IPS-18c (cell line): Measurements from ENCODE around the gene RUVBL2.
A peak's percentile ranks its signal among the peaks of the same experiment; 100 is the strongest.

Source experiments
- H3K4me3 ChIP-seq: 2 replicates; pipeline ENCODE4 v1.7.0; 2013; ENCODE audit warnings: low read depth, mild to moderate bottlenecking, low read length, moderate library complexity; ENCODE audit not compliant: insufficient read depth
- H3K9me3 ChIP-seq: one replicate; pipeline ENCODE4 v1.6.1; 2013; ENCODE audit warnings: mild to moderate bottlenecking, low read length, moderate library complexity; ENCODE audit not compliant: control insufficient read depth, insufficient read depth

The RUVBL2 gene

DNA sequence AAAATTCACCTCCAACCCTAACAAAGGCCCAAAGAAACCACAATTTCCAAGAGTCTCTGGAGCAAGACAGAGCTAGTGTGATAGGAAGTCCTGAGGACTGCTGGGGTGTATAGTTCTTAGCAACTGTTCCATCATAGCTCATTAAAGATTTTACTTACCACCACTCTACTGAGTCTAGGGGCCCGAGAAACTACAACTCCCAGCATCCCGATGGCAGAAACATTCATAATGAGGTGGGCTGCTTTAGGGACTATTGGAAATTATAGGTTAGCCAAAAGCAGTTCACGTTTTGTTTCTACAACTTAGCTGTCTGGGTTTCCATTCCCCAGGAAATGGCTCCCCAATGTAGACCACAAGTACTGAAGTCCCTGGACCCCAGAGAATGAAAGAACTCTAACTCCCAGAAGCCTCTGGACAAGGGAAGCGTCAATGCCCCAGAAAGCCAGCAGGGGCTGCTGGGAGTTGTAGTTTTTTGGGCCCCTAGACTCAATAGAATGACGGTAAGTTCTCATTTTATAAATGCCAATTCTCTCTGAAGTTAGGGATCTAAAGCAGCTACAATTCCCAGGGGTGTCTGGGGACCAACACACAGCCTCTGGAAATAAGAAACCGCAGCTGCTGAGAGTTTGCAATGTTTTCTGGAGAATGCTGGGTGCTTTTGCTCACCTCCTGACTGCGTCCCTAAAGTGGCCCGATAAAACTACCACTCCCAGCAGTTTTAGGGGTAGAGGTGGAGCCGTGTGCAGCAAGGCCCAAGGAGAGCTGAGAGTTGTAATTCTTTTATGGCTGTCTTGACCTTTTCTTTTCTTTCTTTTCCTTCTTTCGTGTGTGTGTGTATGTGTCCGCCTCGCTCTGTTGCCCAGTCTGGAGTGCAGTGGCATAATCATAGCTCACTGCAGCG, 17.5 kb upstream of the RUVBL2 start:
- H3K4me3 ChIP-seq: no peak overlapping the region
- no peaks in the 10 kb centered on the region for H3K9me3 ChIP-seq

DNA sequence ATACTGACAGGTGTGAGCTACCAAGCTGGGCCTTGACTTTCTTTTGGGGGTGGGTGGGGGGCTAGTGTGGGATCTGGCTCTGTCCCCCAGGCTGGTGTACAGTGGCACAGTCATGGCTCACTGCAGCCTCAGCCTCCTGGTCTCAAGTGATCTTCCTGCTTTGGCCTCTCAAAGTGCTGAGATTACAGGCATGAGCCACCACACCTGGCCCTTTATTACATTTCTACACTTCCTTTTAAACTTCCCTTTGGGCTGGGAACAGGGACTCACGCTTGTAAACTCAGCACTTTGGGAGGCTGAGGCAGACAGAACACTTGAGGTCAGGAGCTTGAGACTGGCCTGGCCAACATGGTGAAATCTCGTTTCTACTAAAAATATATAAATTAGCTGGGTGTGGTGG, 16.6 kb upstream of the RUVBL2 start:
- Histone ChIP-seq H3K9me3 (no peaks in the 10 kb centered on the region), H3K4me3 (no peak overlapping the region)

DNA sequence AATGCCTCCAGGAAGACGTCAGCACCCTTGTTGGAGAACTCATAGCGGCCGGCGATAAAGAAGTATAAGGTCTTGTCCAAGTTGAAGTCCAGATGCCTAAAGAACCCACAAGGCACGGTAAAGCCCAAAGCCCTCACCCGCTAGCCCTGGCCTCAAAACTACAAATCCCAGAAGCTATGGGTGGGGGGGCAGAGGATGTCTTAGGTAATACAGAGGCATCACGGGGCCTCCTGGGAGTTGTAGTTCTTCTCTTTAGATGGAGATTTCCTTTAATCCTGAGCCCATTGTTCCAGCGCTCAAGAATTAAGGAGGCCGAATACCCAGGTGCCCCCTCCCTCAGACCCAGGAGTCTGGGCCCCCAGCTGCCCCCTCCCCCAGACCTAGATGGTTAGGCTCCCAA, 11.4 kb upstream of the RUVBL2 start:
- Histone ChIP-seq H3K4me3 (no peak overlapping the region), H3K9me3 (no peaks in the 10 kb centered on the region)

DNA sequence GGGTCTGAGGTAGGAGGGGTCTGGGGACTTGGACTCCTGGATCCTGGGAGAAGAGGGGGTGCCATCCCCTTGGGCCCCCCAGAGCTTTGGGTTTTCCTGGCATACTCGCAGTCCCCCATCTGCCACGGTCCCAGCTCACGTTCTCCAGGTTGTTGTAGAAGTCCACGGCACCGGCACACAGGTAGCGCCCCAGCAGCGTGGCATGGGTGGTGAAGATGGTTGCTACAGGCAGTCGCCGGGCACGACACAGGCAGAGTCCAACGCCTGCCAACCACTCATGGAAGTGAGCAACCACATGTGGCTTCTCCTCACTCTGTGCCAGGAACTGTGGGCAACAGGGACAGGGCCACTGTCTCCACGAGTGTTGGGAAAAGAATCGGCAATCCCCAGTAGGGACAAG, 8.0 kb upstream of the RUVBL2 start:
- H3K9me3 ChIP-seq: no peaks in the 10 kb centered on the region
- no peak overlapping the region for H3K4me3 ChIP-seq

DNA sequence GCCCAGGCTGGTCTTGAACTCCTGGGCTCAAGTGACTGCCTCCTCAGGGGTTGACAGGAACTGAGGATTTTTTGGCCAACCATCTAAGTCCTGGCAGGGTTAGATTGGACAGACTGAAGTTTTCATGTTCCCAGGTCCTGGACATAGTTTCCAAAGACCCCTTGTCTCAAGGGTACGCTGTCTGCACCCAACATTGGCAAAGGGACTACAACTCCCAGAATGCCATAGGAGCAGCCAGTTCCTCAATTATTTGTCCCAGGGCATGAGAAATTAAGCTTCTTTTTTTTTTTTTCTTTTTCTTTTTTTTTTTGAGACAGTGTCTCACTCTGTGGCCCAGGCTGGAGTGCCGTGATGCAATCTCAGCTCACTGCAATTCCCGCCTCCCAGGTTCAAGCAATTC, 7.5 kb upstream of the RUVBL2 start:
- Histone ChIP-seq H3K4me3 (no peak overlapping the region), H3K9me3 (no peaks in the 10 kb centered on the region)

DNA sequence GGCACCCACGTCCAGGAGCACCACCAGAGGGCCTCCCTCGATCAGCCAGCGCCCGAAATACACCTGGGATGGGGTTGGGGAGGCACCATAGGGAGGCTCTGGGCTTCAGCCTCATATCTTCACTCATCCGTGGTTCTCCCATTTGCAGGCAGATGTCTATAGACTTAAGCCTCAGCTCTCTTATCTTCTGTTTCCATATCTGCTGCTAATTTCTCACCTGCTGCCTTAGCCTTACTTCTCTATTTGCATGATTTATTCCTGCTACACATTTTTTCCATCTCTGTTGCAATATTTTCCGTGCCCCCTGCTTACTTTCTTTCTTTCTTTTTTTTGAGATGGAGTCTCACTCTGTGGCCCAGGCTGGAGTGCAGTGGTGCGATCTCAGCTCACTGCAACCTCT, 6.4 kb upstream of the RUVBL2 start:
- Histone ChIP-seq H3K9me3 (no peaks in the 10 kb centered on the region), H3K4me3 (no peak overlapping the region)

DNA sequence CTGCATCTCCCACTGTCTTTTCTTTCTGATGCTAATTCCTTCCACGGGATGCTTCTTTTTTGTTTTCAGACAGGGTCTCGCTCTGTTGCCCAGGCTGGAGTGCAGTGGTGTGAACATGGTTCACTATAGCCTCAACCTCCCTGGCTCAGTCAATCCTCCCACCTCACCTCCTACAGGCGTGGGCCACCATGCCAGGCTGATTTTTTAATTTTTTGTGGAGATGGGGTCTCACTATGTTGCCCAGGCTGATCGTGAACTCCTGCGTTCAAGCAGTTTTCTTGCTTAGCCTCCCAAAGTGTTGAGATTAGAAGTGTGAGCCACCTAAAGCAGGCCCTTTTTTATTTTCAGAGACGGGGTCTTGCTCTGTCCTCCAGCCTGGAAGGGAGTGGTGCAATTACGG, 5.4 kb upstream of the RUVBL2 start:
- H3K9me3 ChIP-seq: no peaks in the 10 kb centered on the region
- H3K4me3 ChIP-seq: no peak overlapping the region

DNA sequence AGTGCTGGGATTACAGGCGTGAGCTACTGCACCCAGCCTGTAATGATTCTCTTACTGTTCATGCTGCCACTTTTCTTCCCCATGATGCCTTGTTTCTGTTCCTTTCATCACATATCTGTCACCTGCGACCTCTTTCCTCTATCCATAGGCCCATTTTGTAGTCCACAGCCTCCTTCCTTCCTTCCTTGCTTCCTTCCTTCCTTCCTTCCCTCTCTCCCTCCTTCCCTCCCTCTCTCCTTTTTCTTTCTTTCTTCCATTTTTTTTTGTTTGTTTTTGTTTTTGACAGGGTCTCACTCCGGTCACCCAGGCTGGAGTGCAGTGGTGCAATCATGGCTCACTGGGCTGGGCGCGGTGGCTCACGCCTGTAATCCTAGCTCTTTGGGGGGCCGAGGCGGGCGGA, 4.8 kb upstream of the RUVBL2 start:
- no peaks in the 10 kb centered on the region for H3K9me3 ChIP-seq
- no peak overlapping the region for H3K4me3 ChIP-seq

DNA sequence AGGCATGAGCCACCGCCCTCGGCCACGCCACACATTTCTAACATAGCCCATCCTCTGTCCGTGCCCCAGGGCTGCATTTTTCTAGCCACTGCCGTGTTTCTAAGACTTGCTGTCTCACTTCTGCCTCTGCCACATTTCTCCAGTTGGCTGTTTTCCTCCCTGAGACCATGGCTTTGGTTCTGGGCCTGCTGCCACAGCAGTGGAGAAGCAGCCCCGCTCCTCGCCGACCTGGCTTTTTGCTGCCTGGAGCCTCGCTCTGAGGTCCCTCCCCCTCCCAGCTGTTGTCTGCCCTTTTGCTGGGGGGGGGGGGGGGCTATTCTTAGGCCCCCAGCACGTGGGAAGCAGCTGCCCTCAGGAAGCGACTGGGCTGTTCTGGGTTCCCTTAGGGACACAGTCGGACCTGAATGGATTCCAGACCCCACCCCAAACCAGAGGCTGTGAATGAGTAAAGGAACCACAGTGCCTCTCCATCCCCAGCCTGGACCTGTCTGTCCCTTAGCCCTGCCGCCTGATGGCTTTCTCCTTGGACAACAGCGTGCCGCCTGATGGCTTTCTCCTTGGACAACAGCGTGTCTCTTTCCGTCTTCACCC, 3.9 kb upstream of the RUVBL2 start:
- Histone ChIP-seq H3K9me3 (no peaks in the 10 kb centered on the region), H3K4me3 (no peak overlapping the region)

DNA sequence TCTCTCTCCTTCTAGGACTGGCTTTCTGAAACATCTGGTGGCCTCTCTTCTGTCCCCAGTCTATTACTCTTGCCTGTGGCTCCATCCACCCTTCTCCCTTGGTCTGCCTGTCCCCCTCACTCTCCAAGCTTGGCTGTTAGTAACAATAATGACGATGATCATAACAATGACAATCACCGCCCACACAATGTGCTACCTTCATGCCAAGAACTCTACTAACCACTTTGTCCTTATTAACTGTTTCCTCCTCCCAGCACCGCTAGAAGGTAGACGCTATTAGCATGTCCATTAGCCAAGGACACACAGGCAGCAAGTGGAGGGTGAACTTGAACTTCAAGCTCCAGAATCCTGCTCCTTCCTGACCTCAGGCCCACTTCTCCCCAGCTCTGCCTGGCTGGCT, 3.3 kb upstream of the RUVBL2 start:
- no peak overlapping the region for H3K4me3 ChIP-seq
- H3K9me3 ChIP-seq: no peaks in the 10 kb centered on the region

DNA sequence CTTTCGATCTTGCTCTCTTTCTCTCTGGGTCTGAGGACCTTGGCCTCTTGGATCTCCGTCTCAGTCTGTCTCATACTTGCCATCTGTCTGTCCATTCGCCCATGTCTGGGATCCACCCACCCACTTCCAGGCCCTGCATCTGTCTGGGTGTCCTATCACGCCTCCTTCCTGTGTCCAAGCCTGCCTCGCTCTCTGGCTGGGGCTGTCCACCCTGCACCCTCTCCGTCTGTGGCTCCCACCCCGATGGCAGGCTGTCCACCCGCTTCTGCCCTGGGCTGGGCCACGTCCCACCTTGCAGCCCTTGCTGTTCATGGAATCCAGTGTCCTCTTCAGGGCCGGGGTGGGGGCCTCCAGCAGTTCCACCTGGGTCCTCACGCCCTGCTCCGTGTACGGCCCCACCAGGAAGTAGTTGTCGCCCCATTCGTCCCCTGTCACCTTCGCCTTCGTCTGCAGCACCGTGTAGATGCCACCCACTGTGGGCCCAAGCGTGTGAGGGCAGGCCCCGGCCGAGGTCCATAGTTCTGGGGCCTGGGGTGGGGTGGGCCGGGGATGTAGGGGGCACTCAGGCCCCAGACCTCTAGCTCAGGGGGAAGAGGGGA, 2.6 kb upstream of the RUVBL2 start:
- Histone ChIP-seq H3K9me3 (no peaks in the 10 kb centered on the region), H3K4me3 (no peak overlapping the region)

DNA sequence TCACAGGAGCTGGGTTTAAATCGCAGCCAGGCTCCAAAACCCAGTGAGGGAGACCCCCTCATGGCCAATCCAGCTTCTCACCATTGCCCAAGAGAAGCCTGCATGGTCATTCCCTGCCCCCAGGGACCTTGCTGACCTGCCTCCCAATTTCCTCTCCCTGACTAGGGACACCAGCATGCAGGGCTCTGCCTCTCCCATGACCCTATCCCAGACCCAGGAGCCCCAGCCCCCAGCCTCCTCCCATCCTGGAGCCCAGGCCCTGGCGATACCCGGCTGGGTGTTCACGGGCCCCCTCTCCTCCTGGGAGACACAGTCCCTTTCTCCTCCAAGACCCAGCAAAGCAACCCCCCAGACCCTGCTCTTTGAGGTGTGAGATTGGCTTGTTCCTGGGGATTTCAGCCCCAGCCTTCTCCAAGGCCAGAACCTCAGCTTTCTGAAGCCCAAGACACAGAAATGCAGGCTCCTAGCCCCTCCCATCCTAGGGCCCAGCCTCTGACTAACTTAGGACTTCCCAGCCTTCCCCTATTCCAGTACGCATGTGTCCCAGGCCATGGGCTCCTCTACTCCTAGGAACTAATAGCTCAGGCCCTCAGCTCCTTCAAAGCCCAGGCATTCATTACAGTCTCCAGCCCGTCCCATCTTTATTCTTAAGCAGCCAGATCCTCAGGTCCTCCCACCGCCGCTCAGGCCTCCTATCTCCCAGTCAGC, 1.7 kb upstream of the RUVBL2 start:
- no peaks in the 10 kb centered on the region for H3K9me3 ChIP-seq
- peak overlapping the region; percentile 95 for H3K4me3 ChIP-seq

DNA sequence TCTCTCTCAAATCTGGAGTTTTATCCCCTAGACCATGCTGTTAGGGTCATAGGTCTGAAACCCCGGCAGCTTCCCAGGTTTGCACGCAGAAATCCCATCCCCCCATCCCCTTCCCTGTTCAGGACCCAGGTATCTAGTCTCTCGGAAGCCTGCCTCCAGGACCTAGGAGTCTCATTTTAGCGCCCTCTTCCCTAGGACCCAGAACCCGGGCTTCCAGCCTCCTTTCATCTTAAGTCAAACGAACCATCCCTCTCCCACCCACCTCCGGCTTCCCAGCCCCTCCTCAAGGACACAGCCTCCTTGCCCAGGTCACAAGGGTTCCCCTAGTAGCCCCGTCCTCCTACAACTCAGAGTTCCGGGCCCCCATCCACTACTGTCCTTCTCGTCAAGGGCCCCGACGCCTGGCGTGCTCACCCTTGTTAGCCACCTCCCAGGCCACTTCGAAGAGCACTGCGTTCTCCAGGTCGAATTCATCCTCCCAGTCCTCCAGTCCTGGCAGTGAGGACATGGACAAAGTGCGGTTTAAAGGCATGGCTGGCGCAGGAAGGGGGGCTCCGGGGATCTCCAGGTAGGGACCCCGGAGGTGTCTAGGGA, 1.0 kb upstream of the RUVBL2 start:
- Histone ChIP-seq H3K4me3 (peak overlapping the region; percentile 95), H3K9me3 (no peaks in the 10 kb centered on the region)

DNA sequence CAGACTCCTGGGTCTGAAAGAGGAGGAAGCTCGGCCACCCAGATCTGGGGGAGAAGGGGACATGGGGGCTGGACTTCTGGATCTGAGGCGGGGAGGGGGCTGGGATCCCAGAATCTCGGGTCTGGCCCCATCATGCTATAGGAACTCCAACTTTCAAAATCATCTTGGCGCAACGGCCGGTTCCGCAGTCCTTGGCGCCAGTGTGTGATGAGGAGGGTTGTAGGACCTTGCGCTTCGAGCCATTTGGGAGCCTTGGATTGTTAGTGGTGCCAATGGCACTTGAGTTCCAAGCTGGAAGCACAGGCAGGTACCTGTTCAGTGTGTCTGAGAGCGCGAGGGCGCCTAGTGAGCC, 324 bp downstream of the RUVBL2 start:
- Histone ChIP-seq H3K9me3 (no peaks in the 10 kb centered on the region), H3K4me3 (peak overlapping the region; percentile 87)

DNA sequence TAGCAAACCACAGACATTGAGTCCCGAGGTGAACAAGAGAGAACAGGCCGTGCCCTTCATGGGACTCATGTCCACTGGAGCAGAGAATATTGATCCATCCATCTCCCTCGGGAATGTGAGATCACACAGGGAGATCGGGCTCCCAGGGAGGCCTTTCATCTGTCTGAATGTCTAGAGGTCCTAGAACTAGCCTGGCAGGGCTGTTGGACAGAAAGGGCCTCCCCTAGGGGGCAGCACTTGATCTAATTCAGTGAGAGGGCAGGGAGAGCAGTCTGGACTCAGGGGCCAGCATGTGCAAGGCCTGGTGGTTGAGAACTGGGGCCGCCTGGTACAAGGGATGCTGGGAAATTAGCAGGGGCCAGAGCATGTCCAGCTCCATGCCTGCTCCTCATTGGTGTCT, 4.3 kb downstream of the RUVBL2 start:
- Histone ChIP-seq H3K4me3 (no peak overlapping the region), H3K9me3 (no peaks in the 10 kb centered on the region)

DNA sequence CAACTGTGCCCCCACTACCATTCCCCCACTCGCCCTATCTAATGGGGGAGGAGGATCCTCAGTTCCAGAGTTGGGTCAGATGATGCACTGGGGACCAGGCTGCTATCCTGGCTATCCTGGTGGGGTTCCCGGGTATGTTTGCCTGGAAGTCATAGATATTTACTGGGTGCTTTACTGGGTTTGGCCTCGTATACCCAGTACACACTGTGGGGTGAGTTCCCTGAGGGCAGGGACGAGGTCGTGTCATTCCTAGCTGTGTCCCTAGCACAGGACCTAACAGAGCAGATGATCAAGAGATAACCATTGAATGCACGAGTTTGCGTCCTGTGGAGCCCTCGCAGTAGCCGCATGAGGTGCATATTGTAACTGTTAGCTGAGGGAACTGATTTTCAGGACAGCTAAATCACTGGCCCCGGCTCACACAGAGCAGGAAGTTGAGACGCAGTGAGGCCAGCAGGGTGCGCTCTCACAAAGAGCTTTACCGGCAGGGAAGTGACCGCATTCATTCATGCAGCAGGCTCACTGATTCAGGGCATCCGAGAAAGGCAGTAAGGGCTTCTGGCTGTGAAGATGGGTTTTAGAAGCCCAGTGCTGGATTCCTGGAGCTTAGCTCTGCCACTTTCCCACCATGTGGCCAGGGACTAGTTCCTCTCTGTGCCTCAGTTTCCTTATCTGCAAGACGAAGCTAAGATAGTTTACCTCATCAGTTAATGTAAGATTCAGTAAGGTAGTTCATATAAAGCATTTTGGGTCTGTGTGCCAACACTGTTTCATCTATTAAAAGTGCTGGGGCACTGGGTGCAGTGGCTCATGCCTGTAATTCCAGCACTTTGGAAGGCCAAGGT, 6.0 kb downstream of the RUVBL2 start:
- Histone ChIP-seq H3K9me3 (no peaks in the 10 kb centered on the region), H3K4me3 (no peak overlapping the region)

DNA sequence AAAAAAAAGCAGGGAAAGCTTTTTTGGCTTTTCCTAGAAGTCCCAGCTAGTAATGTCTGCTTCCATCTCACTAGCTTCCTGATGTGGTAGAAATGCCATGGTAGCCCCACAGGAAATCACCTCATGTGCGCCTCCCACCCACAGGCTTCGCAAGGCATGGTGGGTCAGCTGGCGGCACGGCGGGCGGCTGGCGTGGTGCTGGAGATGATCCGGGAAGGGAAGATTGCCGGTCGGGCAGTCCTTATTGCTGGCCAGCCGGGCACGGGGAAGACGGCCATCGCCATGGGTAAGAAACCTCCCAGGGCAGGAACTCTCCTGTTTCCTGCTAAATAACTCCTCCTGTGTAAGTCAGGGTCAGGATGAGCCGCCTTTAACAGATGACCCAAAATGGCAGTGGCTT, 10.4 kb downstream of the RUVBL2 start:
- H3K9me3 ChIP-seq: no peaks in the 10 kb centered on the region
- H3K4me3 ChIP-seq: no peak overlapping the region
